ENCODE data around the gene SEMA5A. TPM values are rescaled to one million over a fixed set of nuclear protein-coding genes. Genes with fewer than 3 reads are reported as not detected.
"Not testable (repeated sequence)": the region's sequence is repeated elsewhere in the genome, so short reads cannot be mapped to it uniquely, and the experiment has no call there.

SEMA5A gene
- total RNA-seq, 1 experiment from 2014 or later: 22.3 TPM

DNA sequence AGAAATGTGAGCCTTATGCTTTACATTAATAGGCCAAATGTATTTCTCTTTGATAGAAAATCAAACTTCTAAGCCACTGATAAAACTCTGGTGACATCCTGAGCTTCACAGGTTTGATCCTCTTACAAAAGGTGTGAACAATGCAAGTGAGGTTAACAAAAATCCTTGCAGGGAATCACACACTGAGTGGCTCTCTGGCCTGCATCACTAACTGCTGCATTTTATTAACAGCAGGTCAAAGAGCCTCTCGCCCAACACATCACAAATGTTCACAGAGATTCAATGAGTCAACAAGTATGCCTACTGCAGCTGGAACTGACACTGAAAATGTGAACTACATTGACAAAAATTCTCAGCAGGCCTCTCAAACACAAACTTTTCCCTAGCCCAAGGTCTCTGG, 122.3 kb downstream of the SEMA5A start:
- H3K9me3 ChIP-seq: no peaks in the 10 kb centered on the region; the same call in 1 of the 2 replicates
- no peaks in the 10 kb centered on the region for H3K27me3 ChIP-seq
- H3K4me3 ChIP-seq: no peak overlapping the region
- DNase-seq: no peak
- H3K36me3 ChIP-seq: peaks cover 13% of the 10 kb centered on the region

DNA sequence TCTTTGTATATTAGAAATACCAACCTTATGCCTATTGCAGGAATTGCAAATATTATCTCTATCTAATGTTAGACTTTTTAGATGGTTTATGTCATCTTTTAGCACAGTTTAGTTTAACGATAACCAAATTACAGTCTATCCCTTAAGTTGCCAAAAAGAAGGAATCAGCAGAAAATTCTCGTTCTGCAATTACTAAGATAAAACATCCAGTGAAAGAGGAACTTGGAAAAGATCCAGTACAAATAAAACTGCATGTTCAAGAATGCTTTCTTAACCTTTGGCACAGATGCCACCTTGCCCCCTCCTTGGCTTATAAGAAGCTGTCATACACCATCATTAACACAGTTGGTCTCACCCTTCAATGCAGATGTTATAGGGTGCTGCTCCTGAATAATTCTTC, 124.0 kb downstream of the SEMA5A start:
- Histone ChIP-seq H3K4me3 (no peak overlapping the region), H3K9me3 (no peaks in the 10 kb centered on the region; the same call in 1 of the 2 replicates), H3K36me3 (peaks cover 13% of the 10 kb centered on the region), H3K27me3 (no peaks in the 10 kb centered on the region)
- DNase-seq: no peak

DNA sequence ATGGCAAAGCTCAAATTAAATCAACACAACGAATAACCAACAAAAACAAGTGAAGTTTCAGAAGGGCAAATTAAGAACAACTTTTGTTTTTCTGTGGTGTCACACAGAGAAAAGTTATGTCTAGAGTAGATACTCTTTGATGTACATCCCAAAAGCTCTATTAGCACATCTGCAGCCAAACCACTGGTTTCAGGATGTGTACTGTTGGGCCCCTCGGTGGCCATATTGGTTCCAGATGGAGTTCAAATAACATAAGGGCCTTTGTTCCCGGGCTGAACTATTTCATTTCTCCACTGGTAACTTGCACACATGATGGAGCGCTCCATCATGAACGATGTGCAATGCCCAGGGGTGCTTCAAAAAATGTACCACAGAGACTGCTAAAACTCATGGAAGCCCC, 126.1 kb downstream of the SEMA5A start:
- DNase-seq: no peak
- H3K27me3 ChIP-seq: no peaks in the 10 kb centered on the region
- peaks cover 13% of the 10 kb centered on the region for H3K36me3 ChIP-seq
- no peaks in the 10 kb centered on the region; the same call in 1 of the 2 replicates for H3K9me3 ChIP-seq
- no peak overlapping the region for H3K4me3 ChIP-seq

DNA sequence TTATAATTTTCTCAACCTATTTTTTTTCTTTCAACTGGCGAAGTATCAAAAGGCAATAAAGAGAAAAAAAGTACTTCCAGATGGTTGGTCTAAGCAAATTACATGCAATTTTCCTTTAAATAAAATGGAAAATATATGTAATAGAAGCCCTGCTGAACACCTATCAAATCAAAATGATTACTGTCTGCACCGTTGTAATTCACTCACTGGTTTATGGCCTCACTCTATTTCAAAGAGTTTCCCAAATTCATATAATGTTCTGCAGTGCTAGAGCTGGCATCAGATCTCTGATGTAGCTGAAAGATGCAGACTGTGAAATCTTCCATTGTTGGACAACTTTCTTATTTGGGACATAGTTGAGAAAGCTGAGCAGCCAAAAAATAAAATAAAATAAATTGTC, 130.3 kb downstream of the SEMA5A start:
- Histone ChIP-seq H3K4me3 (no peak overlapping the region), H3K36me3 (peaks cover 10% of the 10 kb centered on the region), H3K9me3 (no peaks in the 10 kb centered on the region; the same call in 1 of the 2 replicates), H3K27me3 (no peaks in the 10 kb centered on the region)
- no peak for DNase-seq

DNA sequence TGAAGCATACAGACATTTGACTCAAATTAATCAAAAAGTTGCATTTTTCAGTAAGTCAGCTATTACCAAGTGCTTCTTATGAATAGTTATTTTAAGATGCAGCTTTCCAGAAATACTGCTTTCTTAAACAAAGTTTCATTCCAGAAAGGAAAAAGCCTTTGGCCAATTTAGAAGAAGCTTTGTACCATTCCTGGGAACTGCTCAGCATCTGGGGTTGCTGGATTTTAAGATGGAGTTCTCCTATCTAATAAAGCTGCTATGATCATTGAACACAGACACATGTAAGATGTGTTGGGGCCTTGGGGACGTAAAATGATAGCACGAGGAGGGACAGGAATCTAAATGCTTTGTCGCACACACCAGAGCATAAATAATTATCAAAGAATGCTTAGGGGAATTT, 130.8 kb downstream of the SEMA5A start:
- no peaks in the 10 kb centered on the region for H3K27me3 ChIP-seq
- peaks cover 8% of the 10 kb centered on the region for H3K36me3 ChIP-seq
- H3K9me3 ChIP-seq: no peaks in the 10 kb centered on the region; the same call in 1 of the 2 replicates
- no peak for DNase-seq
- H3K4me3 ChIP-seq: no peak overlapping the region

DNA sequence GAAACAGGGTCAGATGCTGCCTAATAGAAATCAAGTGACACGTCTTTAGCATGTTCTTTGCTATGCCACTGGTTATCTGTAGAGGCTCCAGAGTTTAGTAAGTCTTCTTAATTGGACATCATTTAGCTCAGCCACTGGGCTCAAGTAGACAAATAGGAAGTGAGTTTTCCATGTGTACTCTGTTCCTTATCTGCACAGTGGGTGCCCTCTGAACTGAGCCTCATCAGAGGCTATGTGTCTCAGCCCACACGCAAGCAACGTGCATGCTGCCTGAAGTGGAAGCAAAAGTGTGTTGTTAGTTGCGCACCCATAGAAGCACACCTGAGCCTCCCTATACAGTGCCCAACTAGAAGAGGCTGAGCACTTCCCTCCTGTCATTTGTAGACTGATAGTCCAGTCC, 134.7 kb downstream of the SEMA5A start:
- DNase-seq: no peak
- no peaks in the 10 kb centered on the region for H3K36me3 ChIP-seq
- H3K9me3 ChIP-seq: no peaks in the 10 kb centered on the region

DNA sequence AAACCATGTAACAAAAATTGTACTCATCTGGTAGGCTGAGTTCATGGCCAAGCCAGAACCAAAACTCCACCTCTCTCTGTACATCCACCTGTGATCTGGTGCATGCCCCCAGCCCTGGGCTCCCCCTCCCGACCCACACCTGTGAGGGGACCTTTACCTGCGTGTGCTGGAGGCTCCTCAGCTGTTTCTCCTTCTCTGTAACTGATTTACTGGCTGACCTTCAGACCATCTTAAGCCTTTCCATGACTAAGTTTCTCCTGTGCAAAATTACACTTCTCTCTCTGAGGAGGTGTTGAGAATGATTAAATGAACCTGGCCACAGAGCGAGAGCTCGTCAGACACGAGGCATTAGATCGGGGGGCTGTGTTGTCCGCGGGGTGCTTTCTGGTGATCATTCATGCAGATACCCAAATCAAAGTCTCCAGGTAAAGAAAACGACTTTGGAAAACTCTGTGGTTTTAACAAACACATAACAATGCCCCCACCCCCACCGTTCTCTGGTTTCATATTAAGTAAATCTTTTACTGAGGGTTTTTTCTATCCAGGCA, 136.4 kb downstream of the SEMA5A start:
- Histone ChIP-seq H3K9me3 (no peaks in the 10 kb centered on the region), H3K36me3 (no peaks in the 10 kb centered on the region), H3K4me3 (no peak overlapping the region), H3K27me3 (no peaks in the 10 kb centered on the region)
- DNase-seq: no peak

More for the DNA sequence above, 134.7 kb downstream of the SEMA5A start:
- H3K27me3 ChIP-seq: no peaks in the 10 kb centered on the region
- no peak overlapping the region for H3K4me3 ChIP-seq

DNA sequence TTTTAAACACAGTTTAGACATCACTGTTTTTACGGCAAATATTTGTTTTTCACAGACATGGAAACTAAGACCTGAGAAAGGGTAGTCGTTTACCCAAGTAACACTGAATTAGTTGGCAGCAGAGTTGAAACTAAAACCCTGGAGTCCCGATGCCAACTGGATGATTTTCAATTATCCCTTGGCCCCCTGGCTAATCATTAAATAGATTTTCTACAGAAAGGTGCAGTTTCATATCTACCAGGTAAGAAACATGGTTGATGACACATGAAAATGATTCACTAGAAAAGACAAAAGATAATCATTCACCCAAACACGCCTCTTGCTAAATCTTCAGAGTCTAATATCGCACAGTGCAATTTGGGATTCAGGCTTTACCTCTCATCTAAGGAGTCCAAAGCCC, 136.9 kb downstream of the SEMA5A start:
- Histone ChIP-seq H3K9me3 (no peaks in the 10 kb centered on the region), H3K36me3 (no peaks in the 10 kb centered on the region), H3K4me3 (no peak overlapping the region), H3K27me3 (no peaks in the 10 kb centered on the region)
- DNase-seq: no peak

DNA sequence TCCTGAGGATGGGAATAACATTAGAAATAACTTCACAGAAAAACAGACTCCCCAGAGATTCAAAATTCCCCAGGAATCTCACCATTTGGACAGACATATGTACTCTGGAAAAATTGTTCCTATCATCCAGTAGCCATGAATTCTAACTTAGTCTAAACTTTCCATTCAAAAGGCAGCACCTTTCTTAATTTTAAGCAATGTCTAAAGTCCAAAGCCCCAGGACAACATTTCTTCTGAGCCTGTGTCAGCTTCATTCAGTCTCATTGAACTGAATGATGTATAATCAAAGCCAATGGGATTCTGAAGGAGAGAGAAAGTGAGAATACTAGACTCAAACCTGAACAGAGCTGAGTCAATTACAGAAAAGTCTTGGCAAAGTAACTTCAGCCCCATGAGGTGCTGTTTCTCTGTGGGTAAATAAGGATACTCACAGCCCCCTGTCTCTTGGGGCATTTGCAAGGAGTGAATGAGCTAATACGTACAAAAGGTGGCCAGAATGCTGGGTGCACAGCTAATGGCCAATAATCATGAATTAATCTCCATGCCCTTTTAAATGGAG, 140.6 kb downstream of the SEMA5A start:
- no peak for DNase-seq
- Histone ChIP-seq H3K36me3 (no peaks in the 10 kb centered on the region), H3K4me3 (no peak overlapping the region), H3K27me3 (no peaks in the 10 kb centered on the region), H3K9me3 (no peaks in the 10 kb centered on the region)

DNA sequence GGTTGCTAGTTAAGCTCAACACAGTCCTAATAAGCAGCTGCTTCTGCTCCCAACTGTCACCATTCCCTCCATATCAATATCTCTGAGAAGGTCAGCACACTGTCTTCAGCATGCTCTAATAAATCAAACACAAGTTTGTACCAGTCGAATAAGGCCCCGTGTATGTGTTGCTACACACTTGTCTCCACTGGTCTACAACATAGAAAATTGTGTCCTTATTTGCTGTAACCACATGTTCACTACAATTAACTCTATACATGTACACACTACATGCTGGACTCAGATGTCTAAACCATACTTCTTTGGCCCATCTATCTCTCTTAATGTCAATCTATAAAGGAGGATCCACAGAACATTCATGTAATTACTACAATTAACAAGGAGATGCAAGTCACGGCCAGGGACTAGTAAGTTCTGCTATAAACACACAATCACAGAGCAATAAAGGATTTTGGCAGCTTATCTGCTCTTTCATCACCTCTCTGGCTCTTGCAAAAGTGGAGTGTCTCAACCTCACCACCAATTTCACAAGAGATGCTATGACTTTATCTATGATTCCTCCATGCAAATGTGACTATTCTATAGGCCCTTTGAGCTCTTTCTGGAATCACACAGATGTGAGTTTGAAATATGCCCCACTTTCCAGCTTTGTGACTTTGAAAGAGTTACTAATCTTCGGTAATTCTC, 143.9 kb downstream of the SEMA5A start:
- H3K27me3 ChIP-seq: no peaks in the 10 kb centered on the region
- no peak overlapping the region for H3K4me3 ChIP-seq
- H3K36me3 ChIP-seq: peaks cover 5% of the 10 kb centered on the region
- no peak for DNase-seq
- no peaks in the 10 kb centered on the region for H3K9me3 ChIP-seq

DNA sequence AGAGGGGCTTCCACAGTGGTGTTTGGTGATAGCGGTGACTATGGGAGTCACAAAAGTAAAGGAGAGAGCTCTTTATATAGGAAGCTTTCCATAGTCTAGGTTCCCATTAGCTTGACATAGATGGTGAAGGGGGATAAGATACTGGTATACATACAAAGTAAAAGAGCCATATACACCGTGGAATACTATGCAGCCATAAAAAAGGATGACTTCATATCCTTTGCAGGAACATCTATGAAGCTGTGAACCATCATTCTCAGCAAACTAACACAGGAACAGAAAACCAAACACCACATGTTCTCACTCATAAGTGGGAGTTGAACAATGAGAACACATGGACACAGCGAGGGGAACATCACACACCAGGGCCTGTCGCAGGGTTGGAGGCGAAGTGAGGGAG, 146.1 kb downstream of the SEMA5A start:
- not testable (repeated sequence) for H3K27me3 ChIP-seq, DNase-seq, H3K4me3 ChIP-seq, H3K36me3 ChIP-seq, H3K9me3 ChIP-seq

DNA sequence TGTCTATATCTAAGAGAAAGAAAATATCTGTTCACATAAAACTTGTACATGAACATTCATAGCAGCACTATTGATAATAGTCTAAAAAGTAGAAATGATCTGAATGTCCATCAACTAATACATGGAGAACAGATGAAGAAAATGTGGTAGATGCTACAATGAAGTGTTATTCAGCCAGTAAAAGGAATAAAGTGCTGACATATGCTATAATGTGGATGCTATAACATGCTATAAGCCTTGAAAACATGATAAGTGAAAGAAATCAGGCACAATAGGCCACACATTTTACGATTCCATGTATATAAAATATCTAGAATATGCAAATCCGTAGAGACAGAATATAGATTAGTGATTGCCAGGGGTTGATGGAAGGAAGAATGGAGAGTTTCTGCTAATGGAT, 146.8 kb downstream of the SEMA5A start:
- no peak overlapping the region for H3K4me3 ChIP-seq
- H3K27me3 ChIP-seq: no peaks in the 10 kb centered on the region
- no peaks in the 10 kb centered on the region for H3K9me3 ChIP-seq
- peaks cover 5% of the 10 kb centered on the region for H3K36me3 ChIP-seq
- no peak for DNase-seq

DNA sequence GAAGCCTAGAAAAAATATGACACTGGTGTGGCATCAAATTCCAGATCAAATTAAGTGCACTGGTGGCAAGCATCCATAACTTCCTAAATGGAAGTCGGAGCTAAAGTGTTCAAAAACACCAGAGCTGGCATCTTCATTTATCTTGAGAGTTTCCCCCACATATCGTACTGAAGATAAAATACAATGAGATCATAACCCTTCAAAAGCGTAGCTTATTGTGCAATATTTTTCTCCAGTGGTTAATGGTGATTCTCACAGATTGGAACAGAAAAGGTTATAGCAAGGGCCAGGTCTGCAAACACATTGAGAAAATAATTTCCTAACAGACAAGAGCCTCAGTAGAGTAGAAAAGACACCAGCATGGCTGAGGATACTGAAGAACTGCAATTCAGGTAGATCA, 147.6 kb downstream of the SEMA5A start:
- no peaks in the 10 kb centered on the region for H3K9me3 ChIP-seq
- H3K27me3 ChIP-seq: no peaks in the 10 kb centered on the region
- DNase-seq: no peak
- peaks cover 5% of the 10 kb centered on the region for H3K36me3 ChIP-seq
- no peak overlapping the region for H3K4me3 ChIP-seq

DNA sequence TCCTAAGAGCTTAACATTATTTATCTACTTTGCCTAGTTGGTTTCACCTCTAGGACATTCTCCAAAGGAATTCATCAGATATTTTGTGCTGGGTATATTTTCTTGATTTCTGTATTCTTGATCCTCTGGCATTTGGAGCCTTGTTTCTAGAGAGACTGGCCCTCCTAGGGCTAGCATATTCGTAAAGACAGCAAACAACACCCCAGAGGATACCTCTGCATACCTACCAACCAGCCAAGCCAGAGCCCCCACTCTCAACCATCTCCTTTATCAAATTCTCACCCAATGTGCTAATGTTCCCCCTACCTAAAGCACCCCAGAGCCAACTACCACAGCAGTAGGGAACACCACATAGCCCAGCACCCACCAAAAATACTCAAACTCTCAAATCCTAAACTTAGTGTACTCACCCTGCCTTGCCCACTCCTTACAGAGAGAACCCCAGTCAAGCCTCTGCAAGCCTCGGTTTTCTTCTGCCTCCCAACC, 149.5 kb downstream of the SEMA5A start:
- H3K27me3 ChIP-seq: no peaks in the 10 kb centered on the region
- no peak for DNase-seq

DNA sequence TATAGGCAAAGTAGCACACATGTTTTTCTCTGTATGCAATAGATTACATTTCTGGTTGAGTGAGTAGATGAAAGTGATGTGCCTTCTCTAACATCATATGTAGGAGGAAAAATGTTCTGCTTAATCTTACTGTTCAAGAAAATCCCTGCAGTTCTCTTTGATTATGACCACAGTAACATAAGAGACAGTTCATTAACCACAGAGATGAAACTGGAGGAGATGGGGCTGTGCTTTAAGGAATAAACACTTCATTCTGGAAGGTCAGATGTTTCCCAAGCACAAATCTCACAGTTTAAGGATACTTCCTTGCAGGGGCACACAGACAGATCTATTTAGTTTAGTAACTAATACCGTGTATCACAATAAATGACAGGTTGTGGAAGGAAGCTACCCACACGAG, 150.2 kb downstream of the SEMA5A start:
- Histone ChIP-seq H3K36me3 (peaks cover 5% of the 10 kb centered on the region), H3K27me3 (no peaks in the 10 kb centered on the region), H3K4me3 (no peak overlapping the region), H3K9me3 (no peaks in the 10 kb centered on the region)
- DNase-seq: no peak

More for the DNA sequence above, 149.5 kb downstream of the SEMA5A start:
- Histone ChIP-seq H3K9me3 (no peaks in the 10 kb centered on the region), H3K36me3 (peaks cover 5% of the 10 kb centered on the region), H3K4me3 (no peak overlapping the region)

DNA sequence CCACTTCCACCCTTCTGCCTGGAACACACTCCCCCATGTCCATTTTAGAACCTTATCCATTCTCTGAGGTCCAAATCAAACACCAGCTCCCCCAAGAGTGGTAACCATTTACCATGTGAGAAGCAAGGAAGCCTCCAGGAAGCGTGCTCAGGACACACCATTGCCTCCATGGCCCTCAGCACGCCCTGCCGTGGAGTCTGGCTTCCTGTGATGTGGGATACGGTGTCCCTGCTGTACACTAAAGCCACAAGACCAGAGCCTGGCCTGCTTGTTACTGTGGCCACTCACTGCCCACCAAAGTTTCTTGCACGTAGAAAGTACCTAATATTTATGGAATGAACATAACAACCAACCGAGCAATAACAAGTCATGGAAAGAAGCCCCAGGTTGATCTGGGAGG, 151.7 kb downstream of the SEMA5A start:
- Histone ChIP-seq H3K36me3 (no peaks in the 10 kb centered on the region), H3K4me3 (no peak overlapping the region), H3K27me3 (no peaks in the 10 kb centered on the region), H3K9me3 (no peaks in the 10 kb centered on the region)
- DNase-seq: no peak

DNA sequence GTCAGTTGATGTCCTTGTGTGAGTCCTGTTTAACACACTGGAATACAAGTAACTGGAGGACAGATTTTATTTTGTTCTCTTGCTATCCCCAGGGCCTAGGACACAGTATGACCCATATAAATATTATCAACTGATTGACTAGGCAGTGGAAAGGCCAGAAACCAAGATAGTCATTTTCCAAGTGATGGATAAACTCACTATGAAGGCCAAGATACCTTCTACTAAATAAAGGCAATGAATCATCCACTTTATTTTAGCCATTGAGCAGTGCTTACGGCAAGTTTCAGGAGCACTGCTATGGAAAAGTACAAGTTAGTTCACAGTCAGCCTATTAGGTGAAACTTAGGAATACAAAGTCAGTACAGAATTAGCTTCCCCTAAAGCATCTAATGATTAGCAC, 153.2 kb downstream of the SEMA5A start:
- no peak overlapping the region for H3K4me3 ChIP-seq
- DNase-seq: no peak
- no peaks in the 10 kb centered on the region for H3K36me3 ChIP-seq
- H3K27me3 ChIP-seq: no peaks in the 10 kb centered on the region
- no peaks in the 10 kb centered on the region for H3K9me3 ChIP-seq

DNA sequence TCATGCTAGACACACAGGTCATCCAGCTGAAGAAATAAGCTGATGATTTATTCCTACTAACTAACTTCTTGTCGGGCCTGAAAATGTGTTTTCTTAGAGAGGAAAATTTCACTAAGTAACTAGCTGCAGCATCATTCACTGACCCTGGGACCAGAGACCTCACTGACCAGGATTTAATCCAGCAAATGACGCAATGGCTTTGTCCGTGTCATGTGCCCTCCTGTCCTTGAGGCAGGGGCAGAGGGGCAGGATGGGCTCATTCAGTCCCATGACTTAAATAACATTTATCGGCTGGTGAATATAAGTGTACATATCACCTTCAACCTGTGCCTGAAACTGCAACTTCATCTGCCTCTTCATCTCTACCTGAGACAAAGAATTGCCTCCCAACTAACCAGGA, 154.8 kb downstream of the SEMA5A start:
- DNase-seq: no peak
- H3K9me3 ChIP-seq: no peaks in the 10 kb centered on the region
- no peak overlapping the region for H3K4me3 ChIP-seq
- H3K36me3 ChIP-seq: no peaks in the 10 kb centered on the region
- H3K27me3 ChIP-seq: no peaks in the 10 kb centered on the region
